ENCODE results near the gene WNT2B. TPM values are rescaled to one million over a fixed set of nuclear protein-coding genes. Genes with fewer than 3 reads are reported as not detected.

The WNT2B gene
- total RNA-seq, 1 experiment from 2014 or later: 5.8 TPM

- no peak overlapping the region for H3K27ac Mint-ChIP-seq (ENCODE audit: unreplicated experiment)
- no peaks in the 10 kb centered on the region for H3K4me1 Mint-ChIP-seq (ENCODE audit: low read depth, unreplicated experiment)
- BruUV-seq (replicated peaks): no TSS peak
- no peaks in the 10 kb centered on the region for H3K27me3 Mint-ChIP-seq (ENCODE audit: unreplicated experiment)
- intact Hi-C loops (cut with micrococcal nuclease; ENCODE audit: unreplicated experiment): no loop called here
- H3K9me3 Mint-ChIP-seq (ENCODE audit: low read depth, unreplicated experiment): no peaks in the 10 kb centered on the region
- no peak for DNase-seq
- no peak for TF ChIP-seq CTCF (IDR thresholded peaks at IDR 0.05; ENCODE audit: unreplicated experiment)
- CTCF ChIA-PET: no interaction called here
- H3K36me3 Mint-ChIP-seq (ENCODE audit: insufficient read depth, unreplicated experiment): no peaks in the 10 kb centered on the region
- H3K4me3 Mint-ChIP-seq (ENCODE audit: low read depth, unreplicated experiment): no peak overlapping the region
Observed at GRCh38 chr1:112488141-112488540, 20.6 kb upstream of the WNT2B start.

GRCh38 chr1:112492076-112492475 lies 16.7 kb upstream of the WNT2B start:
- H3K4me1 Mint-ChIP-seq (ENCODE audit: low read depth, unreplicated experiment): no peaks in the 10 kb centered on the region
- H3K36me3 Mint-ChIP-seq (ENCODE audit: insufficient read depth, unreplicated experiment): no peaks in the 10 kb centered on the region
- no peak for TF ChIP-seq CTCF (IDR thresholded peaks at IDR 0.05; ENCODE audit: unreplicated experiment)
- BruUV-seq (replicated peaks): no TSS peak
- CTCF ChIA-PET: no interaction called here
- no peak for DNase-seq
- no peaks in the 10 kb centered on the region for H3K9me3 Mint-ChIP-seq (ENCODE audit: low read depth, unreplicated experiment)
- H3K27me3 Mint-ChIP-seq (ENCODE audit: unreplicated experiment): no peaks in the 10 kb centered on the region
- no peak overlapping the region for H3K27ac Mint-ChIP-seq (ENCODE audit: unreplicated experiment)
- no peak overlapping the region for H3K4me3 Mint-ChIP-seq (ENCODE audit: low read depth, unreplicated experiment)
- intact Hi-C loops (cut with micrococcal nuclease; ENCODE audit: unreplicated experiment): no loop called here

DNA sequence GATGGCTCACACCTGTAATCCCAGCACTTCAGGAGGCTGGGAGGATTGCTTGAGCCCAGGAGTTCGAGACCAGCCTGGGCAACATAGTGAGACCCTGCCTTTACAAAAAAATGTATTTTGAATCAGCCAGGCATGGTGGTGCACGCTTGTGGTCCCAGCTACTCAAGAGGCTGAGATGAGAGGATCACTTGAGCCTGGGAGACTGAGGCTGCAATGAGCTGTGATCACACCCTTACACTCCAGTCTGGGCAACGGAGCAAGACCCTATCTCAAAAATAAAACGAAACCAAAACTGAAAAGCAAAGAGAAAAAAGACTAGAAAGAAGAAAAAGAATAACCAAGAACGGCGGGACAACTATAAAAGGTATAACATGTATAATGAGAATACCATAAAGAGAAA lies 15.4 kb upstream of the WNT2B start:
- no peaks in the 10 kb centered on the region for H3K9me3 Mint-ChIP-seq (ENCODE audit: low read depth, unreplicated experiment)
- DNase-seq: no peak
- no peak for TF ChIP-seq CTCF (IDR thresholded peaks at IDR 0.05; ENCODE audit: unreplicated experiment)
- H3K27ac Mint-ChIP-seq (ENCODE audit: unreplicated experiment): no peak overlapping the region
- H3K36me3 Mint-ChIP-seq (ENCODE audit: insufficient read depth, unreplicated experiment): no peaks in the 10 kb centered on the region
- intact Hi-C loops (cut with micrococcal nuclease; ENCODE audit: unreplicated experiment): no loop called here
- CTCF ChIA-PET: no interaction called here
- H3K4me1 Mint-ChIP-seq (ENCODE audit: low read depth, unreplicated experiment): no peaks in the 10 kb centered on the region
- H3K4me3 Mint-ChIP-seq (ENCODE audit: low read depth, unreplicated experiment): no peak overlapping the region
- no peaks in the 10 kb centered on the region for H3K27me3 Mint-ChIP-seq (ENCODE audit: unreplicated experiment)
- BruUV-seq (replicated peaks): no TSS peak

DNA sequence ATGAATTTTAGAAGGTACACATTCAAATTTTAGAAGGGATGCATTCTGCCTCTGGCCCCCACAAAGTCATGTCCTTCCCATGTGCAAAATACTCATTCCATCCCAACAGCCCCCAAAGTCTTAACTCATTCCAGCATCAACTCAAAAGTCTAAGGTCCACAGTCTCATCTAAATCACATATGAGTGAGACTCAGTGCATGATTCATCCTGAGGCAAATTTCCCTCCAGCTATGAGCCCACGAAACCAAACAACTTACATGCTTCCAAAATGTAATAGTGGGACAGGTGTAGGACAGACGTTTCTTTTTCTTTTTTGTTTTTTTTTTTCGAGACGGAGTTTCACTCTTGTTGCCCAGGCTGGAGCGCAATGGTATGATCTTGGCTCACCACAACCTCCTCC lies 12.5 kb upstream of the WNT2B start:
- no peaks in the 10 kb centered on the region for H3K9me3 Mint-ChIP-seq (ENCODE audit: low read depth, unreplicated experiment)
- intact Hi-C loops (cut with micrococcal nuclease; ENCODE audit: unreplicated experiment): no loop called here
- BruUV-seq (replicated peaks): no TSS peak
- no peak for TF ChIP-seq CTCF (IDR thresholded peaks at IDR 0.05; ENCODE audit: unreplicated experiment)
- no peak overlapping the region for H3K27ac Mint-ChIP-seq (ENCODE audit: unreplicated experiment)
- CTCF ChIA-PET: no interaction called here
- no peaks in the 10 kb centered on the region for H3K4me1 Mint-ChIP-seq (ENCODE audit: low read depth, unreplicated experiment)
- no peak for DNase-seq
- no peak overlapping the region for H3K4me3 Mint-ChIP-seq (ENCODE audit: low read depth, unreplicated experiment)
- H3K36me3 Mint-ChIP-seq (ENCODE audit: insufficient read depth, unreplicated experiment): no peaks in the 10 kb centered on the region
- no peaks in the 10 kb centered on the region for H3K27me3 Mint-ChIP-seq (ENCODE audit: unreplicated experiment)
